Cardiac septum (tissue), 1 donor: ENCODE data around the gene COMMD10. TPM values are rescaled to one million over a fixed set of nuclear protein-coding genes. Genes with fewer than 3 reads are reported as not detected.
"Not testable (repeated sequence)": the region's sequence is repeated elsewhere in the genome, so short reads cannot be mapped to it uniquely, and the experiment has no call there.

Experiments
- DNase-seq: peaks from one replicate; pipeline ENCODE4 v3.0.0-alpha.2; 2020; ENCODE audit warnings: low spot score
- intact Hi-C: fragments of 100-400 bp; cut with DNase I; formaldehyde crosslinking; loops from one replicate; pipeline ENCODE4 v1.14.0; 2022
- total RNA-seq: library from RNA; stranded (reverse); fragmentation: NEBNext Ultra II Directional; extraction: Animal tissue kit (Norgen Biotek cat#: 25700); gene quantifications from one replicate; pipeline ENCODE4 v1.2.1, GENCODE V29; 2021
- donor health status: DM: no; HTN: no; CAD: no.

COMMD10 gene
- total RNA-seq, 1 donor from 2014 or later: 27.5 TPM

GRCh38 chr5:116090302-116090701 is 5.5 kb downstream of the COMMD10 start:
- intact Hi-C loops: no loop called here
- no peak for DNase-seq

DNA sequence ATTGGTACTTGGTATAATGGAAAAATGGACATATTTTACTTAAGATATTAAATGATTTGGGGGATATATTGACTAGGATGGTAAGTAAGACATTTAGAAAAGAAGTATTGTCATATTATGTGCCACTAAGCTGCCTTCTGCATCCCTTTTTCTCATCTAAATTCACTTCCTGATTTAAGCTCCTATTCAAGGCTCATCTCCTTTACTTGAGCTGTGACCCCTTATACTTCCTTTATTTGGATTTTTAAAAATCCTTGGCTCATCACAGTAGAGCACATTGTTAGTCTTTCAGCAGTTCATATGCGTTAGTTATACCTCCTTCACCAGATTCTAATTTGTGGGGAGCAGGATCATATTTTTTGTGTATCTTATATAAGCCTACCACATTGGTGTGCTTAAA is 6.6 kb downstream of the COMMD10 start:
- intact Hi-C loops: no loop called here

GRCh38 chr5:116097301-116097700 is 12.5 kb downstream of the COMMD10 start:
- intact Hi-C loops: no loop called here
- no peak for DNase-seq

More for the DNA sequence above, 6.6 kb downstream of the COMMD10 start:
- DNase-seq: no peak

DNA sequence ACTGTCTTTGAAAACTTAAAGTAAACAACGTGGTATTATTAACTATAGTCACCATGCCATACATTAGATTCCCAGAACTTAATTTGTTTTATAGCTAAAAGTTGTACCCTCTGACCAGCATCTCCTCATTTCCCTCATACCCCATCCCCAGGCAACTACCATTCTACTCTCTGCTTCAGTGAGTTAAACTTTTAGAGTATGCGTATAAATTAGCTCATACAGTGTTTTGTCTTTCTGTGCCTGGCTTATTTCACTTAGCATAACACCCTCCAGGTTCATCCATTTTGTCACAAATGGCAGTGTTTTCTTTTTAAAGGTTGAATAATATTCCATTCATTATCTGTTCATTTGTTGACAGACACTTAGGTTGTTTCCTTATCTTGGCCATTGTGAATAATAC is 14.2 kb downstream of the COMMD10 start:
- intact Hi-C loops: no loop called here
- DNase-seq: no peak

- DNase-seq, intact Hi-C loops: not testable (repeated sequence)
Observed at GRCh38 chr5:116104941-116105340, 20.1 kb downstream of the COMMD10 start.

DNA sequence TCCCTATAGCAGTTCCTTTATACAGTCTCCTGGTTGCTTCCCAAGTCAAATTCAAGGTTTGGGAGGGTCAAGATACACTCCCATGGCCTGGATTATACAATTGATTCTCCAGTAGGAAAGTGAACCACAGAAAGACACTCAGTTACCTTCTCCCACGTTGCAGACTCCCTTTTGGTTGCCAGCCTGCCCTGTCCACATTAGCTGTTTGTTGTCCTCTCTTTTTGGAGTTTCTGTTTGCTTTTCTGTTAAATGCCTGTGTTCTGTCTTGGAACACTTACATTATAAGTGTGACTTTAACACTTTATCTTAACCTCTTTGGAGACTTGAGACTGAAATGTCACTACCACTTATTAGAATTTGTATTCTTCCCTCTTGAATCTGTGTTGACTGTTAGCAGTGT is 30.3 kb downstream of the COMMD10 start:
- DNase-seq: no peak
- intact Hi-C loops: no loop called here

GRCh38 chr5:116130471-116130870 is 45.6 kb downstream of the COMMD10 start:
- no peak for DNase-seq
- intact Hi-C loops: loop anchor here (10.0 kb wide), 1 partner anchor 814 kb away; no protein-coding TSS in a partner anchor

DNA sequence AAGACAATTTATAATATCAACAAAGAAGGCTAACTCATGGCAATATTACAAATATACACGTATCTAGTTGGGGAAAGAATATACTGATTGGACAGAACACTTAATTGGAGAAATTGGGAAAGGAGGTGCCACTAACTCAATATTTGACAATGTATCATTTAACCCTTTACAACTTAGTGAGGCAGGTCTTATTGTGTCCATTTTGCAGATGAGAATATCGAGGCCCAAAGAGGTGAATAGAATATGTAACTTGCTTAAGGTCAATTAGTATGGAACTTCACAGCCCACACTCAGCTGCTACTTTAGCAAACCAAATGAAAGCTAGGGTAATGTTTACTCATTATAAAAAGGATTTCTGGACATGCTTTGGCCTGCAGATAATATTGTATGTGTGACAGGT is 46.2 kb downstream of the COMMD10 start:
- intact Hi-C loops: loop anchor here (10.0 kb wide), 1 partner anchor 814 kb away; no protein-coding TSS in a partner anchor
- no peak for DNase-seq

DNA sequence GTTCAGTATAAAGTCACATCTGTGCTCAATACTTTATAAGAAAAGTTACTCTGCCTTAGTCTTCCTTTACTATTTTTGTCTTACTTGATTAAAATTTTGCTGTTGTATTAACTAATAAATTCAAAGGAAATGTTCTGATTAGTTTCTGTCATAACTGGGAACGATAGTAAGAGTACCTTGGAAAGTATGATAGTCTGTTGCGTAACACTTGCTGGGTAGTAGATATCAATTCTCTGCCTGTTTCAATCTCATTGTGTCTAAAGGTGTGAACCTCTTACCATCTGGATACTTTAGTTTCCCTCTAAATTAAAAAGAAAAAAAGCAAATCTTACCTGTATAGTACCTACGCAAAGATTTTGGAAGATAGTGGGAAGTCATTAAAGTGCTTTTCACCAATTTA is 48.5 kb downstream of the COMMD10 start:
- intact Hi-C loops: loop anchor here (10.0 kb wide), 1 partner anchor 812 kb away; no protein-coding TSS in a partner anchor
- no peak for DNase-seq

- DNase-seq: no peak
- intact Hi-C loops: loop anchor here (5.0 to 10.0 kb wide), 2 partner anchors 437 to 809 kb away; partner anchors contain the start of gene SEMA6A
Observed at GRCh38 chr5:116135344-116135743, 50.5 kb downstream of the COMMD10 start.

DNA sequence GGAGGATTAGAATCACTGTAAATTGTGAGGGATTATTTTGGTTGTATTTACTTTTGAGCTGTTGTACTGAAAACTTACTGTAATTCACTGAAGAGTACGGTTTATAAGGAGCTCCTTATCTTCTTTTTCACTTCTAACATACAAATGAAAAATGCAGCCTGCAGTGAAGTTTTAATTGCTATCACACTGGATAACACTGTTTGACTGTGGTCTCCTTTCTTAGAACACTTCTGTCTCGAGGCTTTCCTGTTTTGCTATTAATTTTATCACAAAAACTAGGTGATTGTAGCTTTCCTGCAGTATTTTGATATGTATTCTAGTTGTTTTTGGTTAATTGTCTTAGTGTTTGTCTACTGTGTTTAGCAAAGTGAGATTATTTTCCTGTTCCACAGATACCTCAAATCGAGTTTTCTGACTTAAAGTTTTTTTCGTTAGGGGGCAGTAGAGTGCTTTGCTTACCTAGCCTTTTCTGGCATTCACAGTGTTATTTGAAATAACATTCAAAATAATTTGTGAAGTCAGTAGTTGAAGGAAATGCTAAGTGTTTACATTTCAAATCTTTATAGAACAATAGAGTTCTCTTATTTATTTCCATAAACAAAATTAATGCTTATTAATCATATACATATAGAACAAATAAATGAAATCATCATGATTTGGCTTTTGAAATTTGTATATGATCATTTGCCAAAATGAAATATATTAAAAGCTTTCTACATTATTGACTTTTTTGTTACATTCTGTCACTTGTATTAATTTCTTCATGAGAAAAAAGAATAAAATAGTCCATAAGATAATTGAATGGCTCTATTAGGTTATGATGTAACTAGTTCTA is 52.9 kb downstream of the COMMD10 start:
- DNase-seq: no peak
- intact Hi-C loops: loop anchor here (5.0 to 10.0 kb wide), 2 partner anchors 435 to 807 kb away; partner anchors contain the start of gene SEMA6A

GRCh38 chr5:116142495-116142894 is 57.7 kb downstream of the COMMD10 start:
- intact Hi-C loops: loop anchor here (10.0 kb wide), 1 partner anchor 412 kb away; no protein-coding TSS in a partner anchor
- no peak for DNase-seq

DNA sequence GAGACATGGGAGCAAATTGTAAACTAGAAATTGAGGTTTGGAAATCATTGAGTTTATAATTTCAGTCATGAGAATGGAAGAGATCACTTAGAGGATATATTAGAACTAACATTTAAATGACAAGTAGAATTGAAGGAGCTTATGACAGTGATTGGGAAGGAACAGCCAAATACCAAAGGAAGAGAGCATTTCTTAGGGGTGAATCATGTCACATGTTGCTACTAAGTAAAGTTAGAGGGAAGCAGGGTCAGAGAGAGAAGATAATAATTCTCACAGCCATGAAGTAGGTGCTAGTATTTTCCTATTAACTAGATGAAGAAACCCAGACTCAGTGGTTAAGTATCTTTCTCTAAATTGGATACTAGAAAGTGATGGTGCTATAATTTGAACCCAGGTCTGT is 59.3 kb downstream of the COMMD10 start:
- intact Hi-C loops: loop anchor here (10.0 kb wide), 1 partner anchor 411 kb away; no protein-coding TSS in a partner anchor
- DNase-seq: no peak

- DNase-seq: no peak
- intact Hi-C loops: loop anchor here (10.0 kb wide), 1 partner anchor 410 kb away; no protein-coding TSS in a partner anchor
Observed at GRCh38 chr5:116144991-116145390, 60.2 kb downstream of the COMMD10 start.

DNA sequence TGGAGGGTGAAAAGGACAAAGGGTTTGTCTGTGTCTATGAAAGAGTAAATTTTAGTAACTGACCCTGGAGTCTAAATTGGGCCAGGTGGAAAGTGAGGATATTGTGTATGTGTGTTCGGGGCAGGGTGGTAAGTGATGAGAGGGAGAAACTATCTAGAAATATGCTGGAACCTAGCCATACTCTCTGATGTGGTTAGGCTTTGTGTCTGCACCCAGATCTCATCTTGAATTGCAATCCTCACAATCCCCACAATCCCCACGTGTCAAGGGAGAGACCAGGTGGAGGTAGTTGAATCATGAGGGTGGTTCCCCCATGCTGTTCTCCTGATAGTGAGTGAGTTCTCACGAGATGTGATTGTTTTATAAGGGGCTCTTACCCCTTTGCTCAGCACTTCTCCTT is 60.6 kb downstream of the COMMD10 start:
- DNase-seq: no peak
- intact Hi-C loops: loop anchor here (10.0 kb wide), 1 partner anchor 409 kb away; no protein-coding TSS in a partner anchor

- DNase-seq: no peak
- intact Hi-C loops: no loop called here
Observed at GRCh38 chr5:116152169-116152568, 67.3 kb downstream of the COMMD10 start.

GRCh38 chr5:116153687-116154174 is 68.9 kb downstream of the COMMD10 start:
- intact Hi-C loops: no loop called here
- no peak for DNase-seq

GRCh38 chr5:116154252-116154651 is 69.4 kb downstream of the COMMD10 start:
- no peak for DNase-seq
- intact Hi-C loops: no loop called here

DNA sequence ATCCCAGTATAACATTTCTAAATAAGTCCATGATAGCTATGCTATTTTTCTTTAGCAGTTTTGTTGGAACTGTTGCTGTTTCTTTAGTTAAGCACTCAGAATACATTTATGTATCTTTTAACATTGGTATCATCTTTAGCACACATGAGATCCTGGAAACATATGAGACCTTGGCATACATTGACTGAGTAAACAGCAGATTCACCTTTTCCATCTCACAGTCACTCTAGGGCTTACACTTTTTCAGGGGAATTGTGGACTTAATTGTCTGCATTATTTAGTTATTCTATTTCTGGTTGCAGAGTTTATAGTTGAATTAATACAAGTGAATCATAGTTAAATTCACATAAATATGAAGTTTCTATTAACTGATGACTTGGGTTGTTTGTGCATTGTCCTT is 70.1 kb downstream of the COMMD10 start:
- DNase-seq: no peak
- intact Hi-C loops: no loop called here

GRCh38 chr5:116157902-116158301 is 73.1 kb downstream of the COMMD10 start:
- intact Hi-C loops: no loop called here
- no peak for DNase-seq

- intact Hi-C loops: no loop called here
Observed at GRCh38 chr5:116159006-116159405, 74.2 kb downstream of the COMMD10 start.

More at GRCh38 chr5:116159006-116159405, 74.2 kb downstream of the COMMD10 start:
- DNase-seq: no peak
